ENCODE results near the gene COL21A1. TPM values are rescaled to one million over a fixed set of nuclear protein-coding genes. Genes with fewer than 3 reads are reported as not detected.

Gene COL21A1
- total RNA-seq, 1 donor from 2014 or later = 0.57 TPM

- no peaks in the 10 kb centered on the region for H3K27me3 Mint-ChIP-seq (ENCODE audit: low read depth, unreplicated experiment)
- Histone ChIP-seq H3K27ac (ENCODE audit: low read depth, low read length) (no peak overlapping the region), H3K4me2 (ENCODE audit: low read length) (no peak overlapping the region), H3K27me3 (ENCODE audit: insufficient read depth, low read length) (no peaks in the 10 kb centered on the region), H3K4me1 (ENCODE audit: insufficient read depth, low read length) (no peaks in the 10 kb centered on the region), H3K79me2 (ENCODE audit: insufficient read depth, low read length) (no peaks in the 10 kb centered on the region), H2AFZ (ENCODE audit: low read depth, low read length) (no peak overlapping the region), H4K20me1 (ENCODE audit: insufficient read depth, low read length) (no peaks in the 10 kb centered on the region), H3K9ac (ENCODE audit: low read length) (no peak overlapping the region), H3K36me3 (ENCODE audit: insufficient read depth, low read length) (no peaks in the 10 kb centered on the region), H3K4me3 (ENCODE audit: insufficient read depth, low read depth, low read length) (no peak overlapping the region), H3K9me3 (ENCODE audit: insufficient read depth, low read depth, low read length) (no peaks in the 10 kb centered on the region)
- H3K4me1 Mint-ChIP-seq (ENCODE audit: low read depth, unreplicated experiment) = no peaks in the 10 kb centered on the region
- no peak for DNase-seq (ENCODE audit: low read depth)
- no peak overlapping the region for H3K27ac Mint-ChIP-seq (ENCODE audit: unreplicated experiment)
- no peak for FAIRE-seq
- H3K9me3 Mint-ChIP-seq (ENCODE audit: unreplicated experiment) = no peaks in the 10 kb centered on the region
- no peaks in the 10 kb centered on the region for H3K36me3 Mint-ChIP-seq (ENCODE audit: low read depth, unreplicated experiment)
- H3K4me3 Mint-ChIP-seq (ENCODE audit: unreplicated experiment) = no peak overlapping the region
- TF ChIP-seq CTCF (IDR thresholded peaks at IDR 0.05; ENCODE audit: insufficient read depth, low read depth, low read length) (no peak), EZH2 (IDR thresholded peaks at IDR 0.05; ENCODE audit: insufficient read depth, low read length) (no peak)
Observed at GRCh38 chr6:56109149-56109548, 138.2 kb downstream of the COL21A1 start.

GRCh38 chr6:56106231-56106630, 141.1 kb downstream of the COL21A1 start:
- no peaks in the 10 kb centered on the region for H3K27me3 ChIP-seq (ENCODE audit: insufficient read depth, low read length)

More at GRCh38 chr6:56106231-56106630, 141.1 kb downstream of the COL21A1 start:
- no peaks in the 10 kb centered on the region for H4K20me1 ChIP-seq (ENCODE audit: insufficient read depth, low read length)
- no peak overlapping the region for H3K4me3 Mint-ChIP-seq (ENCODE audit: unreplicated experiment)
- no peaks in the 10 kb centered on the region for H3K36me3 Mint-ChIP-seq (ENCODE audit: low read depth, unreplicated experiment)
- H3K79me2 ChIP-seq (ENCODE audit: insufficient read depth, low read length) = no peaks in the 10 kb centered on the region
- DNase-seq (ENCODE audit: low read depth) (no peak), FAIRE-seq (no peak)
- no peak overlapping the region for H3K4me3 ChIP-seq (ENCODE audit: insufficient read depth, low read depth, low read length)
- H3K36me3 ChIP-seq (ENCODE audit: insufficient read depth, low read length) = no peaks in the 10 kb centered on the region
- no peak overlapping the region for H3K27ac Mint-ChIP-seq (ENCODE audit: unreplicated experiment)
- H3K9me3 Mint-ChIP-seq (ENCODE audit: unreplicated experiment) = no peaks in the 10 kb centered on the region
- no peak overlapping the region for H3K27ac ChIP-seq (ENCODE audit: low read depth, low read length)
- H3K27me3 Mint-ChIP-seq (ENCODE audit: low read depth, unreplicated experiment) = no peaks in the 10 kb centered on the region
- TF ChIP-seq CTCF (IDR thresholded peaks at IDR 0.05; ENCODE audit: insufficient read depth, low read depth, low read length) = no peak
- TF ChIP-seq EZH2 (IDR thresholded peaks at IDR 0.05; ENCODE audit: insufficient read depth, low read length) = no peak
- H3K9ac ChIP-seq (ENCODE audit: low read length) = no peak overlapping the region
- peaks cover under 1% of the 10 kb centered on the region for H3K4me1 Mint-ChIP-seq (ENCODE audit: low read depth, unreplicated experiment)
- H2AFZ ChIP-seq (ENCODE audit: low read depth, low read length) = no peak overlapping the region
- no peak overlapping the region for H3K4me2 ChIP-seq (ENCODE audit: low read length)
- H3K9me3 ChIP-seq (ENCODE audit: insufficient read depth, low read depth, low read length) = no peaks in the 10 kb centered on the region
- peaks cover 4% of the 10 kb centered on the region for H3K4me1 ChIP-seq (ENCODE audit: insufficient read depth, low read length)
